A204.1 (cell line): ENCODE measurements around the gene POU4F1.
"Not testable (repeated sequence)": the region's sequence is repeated elsewhere in the genome, so short reads cannot be mapped to it uniquely, and the experiment has no call there.

Experiments used
- FAIRE-seq: peaks from 2 replicates; lab custom pipeline; 2012; peaks lifted over from hg19 to GRCh38; lab: Jason Lieb, UNC

The POU4F1 gene, protein sequence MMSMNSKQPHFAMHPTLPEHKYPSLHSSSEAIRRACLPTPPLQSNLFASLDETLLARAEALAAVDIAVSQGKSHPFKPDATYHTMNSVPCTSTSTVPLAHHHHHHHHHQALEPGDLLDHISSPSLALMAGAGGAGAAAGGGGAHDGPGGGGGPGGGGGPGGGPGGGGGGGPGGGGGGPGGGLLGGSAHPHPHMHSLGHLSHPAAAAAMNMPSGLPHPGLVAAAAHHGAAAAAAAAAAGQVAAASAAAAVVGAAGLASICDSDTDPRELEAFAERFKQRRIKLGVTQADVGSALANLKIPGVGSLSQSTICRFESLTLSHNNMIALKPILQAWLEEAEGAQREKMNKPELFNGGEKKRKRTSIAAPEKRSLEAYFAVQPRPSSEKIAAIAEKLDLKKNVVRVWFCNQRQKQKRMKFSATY

DNA sequence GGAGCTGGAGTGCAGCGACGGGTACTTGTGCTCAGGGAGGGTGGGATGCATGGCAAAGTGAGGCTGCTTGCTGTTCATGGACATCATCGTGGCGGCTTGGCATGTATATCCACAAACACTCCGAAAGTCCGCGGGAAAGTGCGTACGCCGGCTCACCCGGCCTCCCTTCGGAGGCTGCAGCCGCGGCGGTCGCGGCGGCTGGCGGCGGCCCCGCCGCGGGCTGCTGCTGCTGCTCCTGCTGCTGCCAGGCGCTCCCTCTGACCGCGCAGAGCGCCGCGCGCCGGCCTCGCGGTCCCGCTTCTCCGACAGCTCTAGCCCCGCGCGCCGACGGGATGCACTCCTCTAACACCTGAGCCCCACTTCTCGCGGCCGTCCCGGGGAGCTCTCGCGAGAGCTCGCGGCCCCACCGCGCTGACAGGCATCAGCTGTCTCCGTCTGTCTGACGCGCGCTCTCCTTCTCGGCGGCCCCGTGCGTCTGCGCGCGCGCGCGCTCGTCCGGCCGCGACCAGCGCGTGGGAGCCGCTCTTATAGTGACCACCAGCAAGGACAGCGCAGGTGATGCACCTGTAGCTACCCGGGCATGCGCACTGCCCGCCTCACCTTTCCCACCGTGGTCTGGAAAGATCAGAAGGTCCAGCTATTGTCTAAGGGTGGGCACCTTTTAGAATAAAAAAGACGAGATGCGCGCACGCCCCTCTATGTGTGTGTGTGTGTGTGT is at the start of gene POU4F1:
Gene POU4F1, minus strand, starts transcription at position 313 of the 718 bp plus-strand sequence. Its CDS starts 226 bp downstream, at position 87.
- no peak for FAIRE-seq

DNA sequence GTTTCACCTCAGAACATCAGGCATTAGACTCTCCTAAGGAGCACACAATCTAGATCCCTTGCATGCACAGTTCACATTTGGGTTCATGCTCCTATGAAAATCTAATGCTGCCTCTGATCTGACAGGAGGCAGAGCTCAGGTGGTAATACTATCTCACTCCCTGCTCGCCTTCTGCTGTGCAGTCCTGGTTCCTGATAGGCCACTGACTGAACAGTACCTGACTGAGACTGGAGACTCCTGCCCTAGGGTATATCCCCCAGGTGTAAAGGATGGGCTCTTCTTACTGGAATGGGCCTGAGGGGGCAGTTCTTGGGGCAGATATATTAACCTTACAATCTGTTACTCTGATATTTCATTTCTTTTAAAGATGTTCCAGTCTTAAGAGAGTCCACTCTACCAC is 49.3 kb upstream of the POU4F1 start:
- FAIRE-seq, result no peak

DNA sequence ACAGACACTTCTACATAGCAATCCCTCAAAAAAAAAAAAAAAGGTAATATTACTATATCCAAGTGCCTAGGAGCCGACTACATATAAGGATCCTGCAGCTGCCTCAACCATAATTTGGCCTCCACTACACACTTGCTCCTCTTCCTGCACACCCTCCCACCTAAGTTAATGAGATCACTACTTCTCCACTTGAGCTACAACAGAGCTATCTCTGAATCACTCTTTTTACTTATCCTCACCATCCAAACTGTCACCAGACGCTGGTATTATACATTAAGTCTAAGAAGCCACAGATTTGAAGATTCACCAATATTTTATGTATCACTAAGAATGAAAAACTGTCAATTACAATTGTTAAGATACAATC is 47.3 kb upstream of the POU4F1 start:
- FAIRE-seq, result no peak

DNA sequence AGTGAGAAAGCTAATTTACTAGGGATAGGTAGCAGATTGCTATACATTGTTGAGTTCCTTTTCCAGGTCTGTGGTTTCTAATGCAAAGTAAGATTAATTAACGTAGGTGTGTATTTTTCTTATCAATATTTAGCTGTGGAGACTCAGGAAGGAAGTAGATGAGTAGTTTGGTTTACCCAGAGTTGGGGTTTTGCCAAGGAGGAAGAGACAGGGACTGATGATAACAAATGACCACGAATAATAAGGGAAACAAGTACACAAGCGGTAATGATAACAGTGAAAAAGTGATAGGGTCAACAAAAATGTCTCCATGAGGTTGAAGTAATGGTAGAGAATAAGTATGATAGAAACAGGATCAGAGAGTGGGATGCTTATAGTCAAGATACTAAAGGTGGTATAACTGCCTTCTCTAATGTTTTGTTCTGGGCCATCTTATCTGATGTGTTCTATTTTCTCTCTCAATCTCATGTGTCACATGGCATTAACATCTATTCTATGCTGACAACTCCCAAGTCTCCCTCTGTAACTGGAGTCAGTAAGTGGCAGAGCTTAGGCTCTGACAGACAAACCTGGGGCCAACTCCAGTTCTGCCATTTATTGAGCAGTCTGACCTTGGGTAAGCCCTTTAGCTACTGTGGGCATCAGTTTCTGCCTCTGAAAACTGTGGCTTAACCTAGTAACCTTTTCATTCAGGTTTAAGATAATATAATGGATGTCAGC is 46.8 kb upstream of the POU4F1 start:
- no peak for FAIRE-seq

DNA sequence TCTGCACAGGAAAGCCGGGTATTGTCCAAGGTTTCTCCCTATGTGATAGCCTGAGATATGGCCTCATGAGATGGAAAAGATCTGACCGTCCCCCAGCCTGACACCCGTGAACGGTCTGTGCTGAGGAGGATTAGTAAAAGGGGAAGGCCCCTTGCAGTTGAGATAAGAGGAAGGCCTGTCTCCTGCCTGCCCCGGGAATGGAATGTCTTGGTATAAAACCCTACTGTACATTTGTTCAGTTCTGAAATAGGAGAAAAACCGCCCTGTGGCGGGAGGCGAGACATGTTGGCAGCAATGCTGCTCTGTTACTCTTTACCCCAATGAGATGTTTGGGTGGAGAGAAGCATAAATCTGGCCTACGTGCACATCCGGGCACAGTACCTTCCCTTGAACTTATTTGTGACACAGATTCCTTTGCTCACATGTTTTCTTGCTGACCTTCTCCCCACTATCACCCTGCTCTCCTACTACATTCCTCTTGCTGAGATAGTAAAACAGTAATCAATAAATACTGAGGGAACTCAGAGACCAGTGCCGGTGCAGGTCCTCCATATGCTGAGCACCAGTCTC is 43.8 kb upstream of the POU4F1 start:
- FAIRE-seq, result not testable (repeated sequence)

DNA sequence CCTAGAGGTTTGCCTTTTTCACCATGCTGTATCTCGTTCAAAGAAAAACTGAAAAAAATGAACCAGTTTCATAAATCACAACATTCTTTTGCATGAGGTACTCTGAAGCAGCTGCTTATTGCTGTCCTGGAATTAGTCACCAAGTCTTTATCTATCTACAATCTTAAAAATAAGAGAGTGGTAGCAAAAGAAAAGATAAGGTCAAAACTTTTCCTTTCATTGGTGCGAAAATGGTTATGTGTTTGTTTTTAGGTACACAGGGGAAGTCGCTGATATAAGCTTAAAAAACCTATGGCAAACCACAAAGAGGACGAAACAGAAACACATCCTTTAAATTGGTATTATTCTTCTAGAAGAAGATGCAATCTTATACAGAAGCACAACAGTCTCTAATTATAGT is 34.9 kb upstream of the POU4F1 start:
- no peak for FAIRE-seq

DNA sequence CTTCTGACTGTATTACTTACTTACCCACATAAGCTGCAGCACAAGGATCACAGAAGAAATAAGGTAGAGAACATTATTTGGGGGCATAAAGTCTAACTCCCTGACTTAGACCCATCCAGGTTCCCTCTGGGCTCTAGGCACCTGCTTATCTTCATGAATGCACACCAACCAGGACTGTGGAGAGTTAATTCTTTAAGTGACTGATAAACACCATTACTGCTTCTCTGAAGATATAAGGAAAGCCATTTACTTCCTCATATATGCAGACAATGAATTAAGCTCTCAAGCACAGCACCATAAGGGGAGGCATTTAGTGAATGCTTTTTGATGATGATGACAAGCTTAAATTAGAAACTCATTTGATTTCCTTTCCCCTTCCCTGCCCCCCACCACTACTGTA is 33.1 kb upstream of the POU4F1 start:
- no peak for FAIRE-seq

DNA sequence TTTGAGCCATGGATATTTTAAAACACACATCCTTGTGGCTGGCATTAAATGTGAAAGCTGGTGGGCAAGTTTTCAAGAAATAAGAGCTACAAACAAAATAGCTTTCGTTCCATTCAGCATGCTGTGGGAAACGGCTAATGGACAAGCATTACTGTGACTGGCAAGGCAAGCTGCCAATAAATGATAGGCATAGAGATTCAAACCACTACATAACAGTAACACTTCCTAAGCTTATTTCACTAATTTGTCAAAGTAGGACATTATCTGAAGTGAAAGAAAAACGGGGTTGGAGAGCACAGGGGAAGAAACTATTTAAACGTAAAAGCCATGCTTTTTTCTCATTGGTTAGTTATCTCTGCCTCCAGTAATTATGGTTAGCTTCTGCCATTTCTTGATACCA is 29.6 kb upstream of the POU4F1 start:
- no peak for FAIRE-seq

DNA sequence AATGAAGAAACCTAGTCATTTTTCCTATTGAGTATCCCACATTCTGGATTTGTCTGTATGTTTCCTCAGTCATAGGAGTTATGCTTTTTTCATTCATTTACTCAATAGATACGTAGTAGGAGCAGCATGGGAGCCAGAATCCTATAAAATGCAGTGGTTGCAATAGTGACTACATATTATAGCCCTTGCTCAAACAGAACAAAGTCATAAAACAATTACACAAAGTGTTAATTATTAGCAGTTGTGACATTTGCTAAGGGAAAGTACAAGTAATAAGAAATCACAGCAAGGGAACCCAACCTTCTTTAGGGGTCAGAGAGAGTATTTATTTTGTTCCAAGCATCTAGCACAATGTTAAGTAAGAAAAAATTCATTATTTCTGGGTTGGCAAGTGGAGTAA is 27.7 kb upstream of the POU4F1 start:
- FAIRE-seq, result no peak

DNA sequence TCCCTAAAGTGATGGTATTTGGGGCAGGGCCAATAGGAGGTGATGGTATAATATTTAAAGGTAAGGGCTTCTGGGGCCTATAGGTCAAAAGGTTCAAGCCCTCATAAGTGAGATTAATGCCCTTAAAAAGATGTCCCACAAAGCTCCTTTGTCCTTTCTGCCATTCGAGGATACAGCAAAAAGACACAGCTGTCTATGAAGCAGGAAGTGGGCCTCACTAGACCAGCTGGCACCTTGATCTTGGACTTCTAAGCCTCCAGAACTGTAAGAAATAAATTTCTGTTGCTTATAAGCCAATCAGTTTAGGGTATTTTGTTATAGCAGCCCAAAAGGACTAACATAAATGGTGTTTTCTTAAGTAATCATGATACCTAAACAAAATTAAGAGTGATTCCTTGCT is 27.2 kb upstream of the POU4F1 start:
- no peak for FAIRE-seq

DNA sequence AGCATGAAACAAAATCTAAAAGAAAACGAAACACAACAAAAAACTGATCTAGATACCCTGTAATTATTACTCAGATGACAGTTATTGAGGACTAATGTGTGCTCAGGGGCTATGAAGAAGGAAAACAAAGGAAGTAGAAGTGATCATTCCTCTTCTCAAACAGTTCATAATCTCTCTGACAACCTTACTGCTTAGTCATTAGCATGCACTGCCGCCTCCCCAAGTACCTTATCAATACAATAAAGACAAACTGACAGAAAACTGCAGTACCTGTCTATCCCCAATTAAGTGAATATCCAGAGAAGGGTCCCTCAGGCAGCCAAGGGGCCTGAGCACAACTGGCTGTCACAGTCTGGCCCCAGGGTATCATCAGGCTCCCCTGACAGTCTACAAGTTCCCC is 22.0 kb upstream of the POU4F1 start:
- no peak for FAIRE-seq

DNA sequence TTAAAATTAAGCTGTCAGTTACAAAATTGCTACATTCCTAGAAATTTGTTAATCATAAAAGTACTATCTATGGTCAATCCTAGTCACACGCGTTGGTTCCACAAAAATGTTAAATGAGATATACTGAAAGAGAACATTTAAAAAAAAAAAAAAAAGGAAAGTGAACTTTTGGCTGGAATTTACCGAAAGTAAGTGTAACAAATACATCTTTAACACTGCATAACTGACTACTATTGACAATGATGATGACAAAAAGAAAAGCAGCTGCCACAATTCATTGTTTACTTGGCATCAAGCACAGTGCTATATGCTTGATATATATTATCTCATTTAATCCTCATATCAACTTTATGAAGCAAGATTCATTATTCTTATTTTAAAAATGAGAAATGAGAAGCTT is 19.8 kb upstream of the POU4F1 start:
- FAIRE-seq, result no peak

DNA sequence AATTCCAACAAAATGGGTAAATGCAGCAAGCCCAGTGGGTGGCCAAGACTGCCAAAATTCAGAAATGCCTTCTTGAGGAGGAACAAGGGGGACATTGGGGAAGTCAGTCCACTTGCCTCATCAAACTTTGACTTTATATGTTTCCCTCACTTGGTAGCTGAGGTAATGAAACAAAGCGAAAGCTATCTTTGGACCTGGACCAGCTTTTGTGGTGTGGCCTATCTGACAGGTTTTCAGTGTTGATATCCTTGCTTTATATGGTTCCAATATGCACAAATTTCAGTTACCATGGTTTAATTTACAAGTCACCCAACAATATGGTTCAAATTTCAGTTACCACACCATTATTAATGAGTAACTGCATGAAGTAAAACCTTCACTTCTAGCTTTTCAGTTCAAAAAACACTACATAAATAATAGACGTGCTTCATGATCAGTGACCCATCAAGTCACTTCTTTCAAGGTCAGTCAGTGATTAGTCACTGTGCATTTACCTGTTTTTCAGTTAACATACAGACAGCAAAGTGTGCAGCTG is 17.7 kb upstream of the POU4F1 start:
- no peak for FAIRE-seq

DNA sequence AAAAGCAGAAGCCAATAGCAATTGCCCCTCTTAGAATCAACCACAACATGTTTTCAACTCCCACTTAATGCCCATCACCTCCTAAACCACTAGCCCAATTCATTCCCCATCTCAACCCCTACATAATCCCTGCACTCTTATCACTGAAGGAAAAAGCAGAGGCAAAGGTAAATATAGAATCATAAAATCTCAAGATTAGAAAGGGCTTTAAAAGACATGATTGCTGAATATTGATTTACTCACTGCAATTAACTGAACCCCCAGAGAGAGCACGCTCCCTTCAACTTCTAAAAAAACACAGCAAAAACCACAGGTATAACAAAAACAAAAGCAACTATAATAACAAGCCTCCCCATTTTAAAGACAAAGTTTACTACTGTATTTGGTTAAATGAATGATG is 15.1 kb upstream of the POU4F1 start:
- no peak for FAIRE-seq

DNA sequence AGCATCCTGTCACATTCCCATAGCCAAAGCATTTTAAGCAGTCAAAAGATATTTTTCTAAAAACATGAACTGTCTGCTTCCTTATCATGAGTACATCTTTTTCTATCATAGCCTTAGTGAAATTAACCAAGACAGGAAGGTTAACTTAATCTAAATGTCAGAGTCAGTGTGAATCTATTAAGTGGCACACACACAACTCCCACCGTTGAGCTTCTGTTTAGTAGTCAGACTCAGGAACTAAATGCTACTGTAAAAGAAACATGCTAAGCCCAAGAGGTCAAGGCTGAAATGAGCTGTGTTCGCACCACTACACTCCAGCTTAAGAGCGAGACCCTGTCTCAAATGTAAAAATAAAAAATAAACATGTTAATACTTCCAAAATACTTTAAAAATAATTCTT is 7.7 kb upstream of the POU4F1 start:
- no peak for FAIRE-seq

DNA sequence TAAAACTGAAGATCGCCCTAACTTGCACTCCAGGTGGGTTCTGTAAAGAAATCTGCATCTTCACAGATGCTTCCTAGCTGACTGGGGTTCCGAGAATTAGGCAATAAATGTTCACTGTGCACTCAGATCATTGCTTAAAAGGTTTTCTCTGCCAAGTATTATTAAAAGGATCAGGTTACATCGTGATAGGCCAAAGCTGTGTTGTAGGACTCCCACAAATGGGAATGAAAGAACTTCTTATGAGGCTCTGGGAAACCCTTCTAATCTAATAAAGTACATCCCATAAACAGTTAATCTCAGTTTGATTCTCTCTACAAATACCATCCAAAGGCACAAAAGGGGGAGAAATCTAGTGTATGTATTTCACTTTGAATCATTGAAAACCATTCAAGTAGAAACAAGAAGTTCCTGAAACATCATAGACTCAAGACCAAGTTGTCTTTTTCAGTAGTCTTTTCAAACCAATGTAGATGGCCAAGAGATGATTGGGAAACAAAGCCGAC is 7.1 kb upstream of the POU4F1 start:
- FAIRE-seq, result no peak

DNA sequence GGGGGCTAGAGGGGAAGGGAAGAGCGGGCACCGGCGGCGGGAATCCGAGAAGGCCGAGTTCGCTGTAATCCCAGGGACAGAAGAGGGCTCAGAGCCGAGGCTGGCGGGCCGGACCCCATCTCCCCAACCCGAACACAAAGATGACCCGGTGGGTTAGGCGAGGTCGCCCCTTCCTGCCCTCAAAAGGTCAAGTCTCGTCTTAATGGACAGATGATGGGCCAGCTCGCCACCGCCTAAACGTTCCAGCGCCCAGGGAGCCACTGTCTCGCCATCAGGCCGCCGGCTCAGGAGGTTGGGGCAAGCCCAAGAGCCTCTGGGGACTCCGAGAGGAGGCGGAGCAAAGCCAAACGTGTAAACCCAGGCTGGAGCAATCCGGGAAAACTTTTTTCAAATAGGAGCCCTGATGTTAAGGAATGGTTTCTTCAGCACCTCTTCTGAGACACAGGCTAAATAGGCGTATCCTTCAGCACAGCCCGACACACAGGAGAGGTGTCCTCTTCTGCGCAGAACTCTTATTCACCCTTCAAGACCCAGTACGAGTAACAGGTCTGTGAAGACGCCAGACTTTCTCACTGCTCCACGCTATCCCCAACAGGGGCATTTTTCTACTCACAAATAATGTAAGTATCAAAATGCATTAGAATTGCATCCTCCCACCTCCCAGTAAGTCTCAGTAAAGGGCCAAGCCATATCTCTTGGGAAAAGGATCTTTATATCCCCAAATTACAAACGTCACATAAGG is 6.3 kb upstream of the POU4F1 start:
- no peak for FAIRE-seq

DNA sequence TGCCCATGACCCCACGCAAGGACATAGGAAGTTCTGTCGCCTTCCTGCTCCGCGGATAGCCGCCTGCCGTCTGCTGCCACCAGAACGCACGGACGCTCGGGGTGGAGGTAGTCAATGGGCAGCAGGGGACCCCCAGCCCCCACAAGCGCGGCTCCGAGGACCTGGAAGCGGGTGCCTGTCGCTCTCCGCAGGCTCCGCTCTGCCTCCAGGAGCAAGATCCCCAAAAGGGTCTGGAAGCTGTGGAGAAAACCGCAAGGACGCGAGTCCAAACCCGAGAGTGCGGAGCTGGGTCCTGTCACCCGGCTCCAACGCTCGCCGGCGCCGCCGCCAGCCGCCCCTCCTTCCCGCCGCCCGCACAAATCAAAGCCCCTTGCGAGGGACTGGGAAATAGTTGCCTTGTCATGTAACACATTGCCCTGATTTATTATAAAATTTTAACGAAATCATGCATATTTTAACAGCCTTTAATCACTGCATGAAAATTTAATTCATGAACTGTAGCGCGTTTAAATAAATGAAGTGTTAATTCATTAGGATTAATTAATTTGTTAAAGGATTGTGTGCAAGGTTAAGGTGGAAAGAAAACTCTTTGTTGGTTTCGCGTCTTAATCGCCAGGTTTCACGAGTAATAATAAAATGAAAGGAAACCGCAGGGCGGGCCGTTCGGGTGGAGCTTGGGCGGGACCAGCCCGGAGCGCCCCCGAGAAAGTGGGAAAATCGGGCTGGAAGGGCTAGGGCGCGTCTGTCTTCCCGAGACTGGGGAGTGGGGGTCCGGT is 5.5 kb upstream of the POU4F1 start:
- FAIRE-seq, result no peak

DNA sequence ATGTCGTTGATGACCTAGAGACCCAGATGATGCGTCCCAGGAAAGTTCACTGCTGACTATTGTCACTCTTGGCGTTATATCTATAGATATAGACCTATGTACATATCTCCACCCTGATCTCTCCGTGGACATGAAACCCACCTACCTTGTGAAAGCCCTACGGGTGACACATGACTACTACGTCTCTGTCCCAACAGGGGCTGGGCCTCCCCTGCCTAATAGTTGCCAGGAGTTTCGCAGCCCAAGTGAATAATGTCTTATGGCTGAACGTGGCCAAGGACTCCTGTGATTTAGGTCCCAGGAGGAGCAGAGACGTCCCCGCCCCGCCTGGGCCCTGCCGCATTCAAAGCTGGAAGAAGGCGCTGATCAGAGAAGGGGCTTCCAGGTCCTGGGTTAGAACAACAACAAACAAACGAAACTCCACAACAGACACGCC is 4.9 kb upstream of the POU4F1 start:
- FAIRE-seq, result no peak

DNA sequence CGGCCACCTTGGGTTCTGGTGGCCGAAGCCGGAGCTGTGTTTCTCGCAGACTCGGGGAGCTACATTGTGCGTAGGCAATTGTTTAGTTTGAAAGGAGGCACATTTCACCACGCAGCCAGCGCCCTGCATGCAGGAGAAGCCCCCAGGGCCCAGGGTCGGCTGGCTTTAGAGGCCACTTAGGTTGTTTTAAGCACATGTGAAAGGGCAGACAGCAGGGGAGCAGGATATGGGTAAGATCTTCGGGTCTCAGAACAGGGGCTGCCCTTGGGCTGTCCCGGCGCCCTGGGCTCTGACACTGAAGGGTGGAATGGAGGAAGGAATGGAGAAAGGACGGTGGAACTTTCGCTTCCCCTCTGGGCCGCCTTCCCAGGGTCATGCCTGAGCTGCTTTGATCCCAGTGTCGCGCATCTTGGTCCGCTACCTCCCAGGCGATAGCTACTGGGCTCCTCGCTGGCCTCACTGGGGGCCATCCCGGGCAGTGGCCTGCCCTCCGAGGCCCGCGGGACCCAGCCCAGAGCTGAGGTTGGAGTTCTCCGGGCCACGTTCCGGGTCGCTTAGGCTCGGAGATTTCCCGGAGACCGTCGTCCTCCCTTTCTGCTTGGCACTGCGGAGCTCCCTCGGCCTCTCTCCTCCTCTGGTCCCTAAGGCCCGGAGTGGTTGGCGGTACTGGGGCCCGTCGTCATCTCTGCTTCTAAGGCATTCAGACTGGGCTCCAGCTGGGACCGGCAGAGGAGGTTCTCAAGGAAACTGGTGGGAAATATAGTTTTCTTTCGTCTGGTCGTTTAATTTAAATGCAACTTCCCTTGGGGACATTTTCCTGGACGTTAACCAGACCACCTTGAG is 4.3 kb upstream of the POU4F1 start:
- no peak for FAIRE-seq
